IMR-90 (cell line): ENCODE results near the gene ADAM12. TPM values are rescaled to one million over a fixed set of nuclear protein-coding genes. Genes with fewer than 3 reads are reported as not detected.

ENCODE experiments used
- ATAC-seq: fragments of 200-7000 bp; cut with Tn5 transposase; 2 replicates; pipeline ENCODE4 v1.9.1; 2020; ENCODE audit warnings: low read depth, mild to moderate bottlenecking, moderate library complexity
- BruUV-seq: library from RNA; stranded (reverse); fragments of 400-500 nt; replicated peaks from 2 replicates; lab custom pipeline; 2021; lab: Mats Ljungman, UMichigan
- CTCF ChIA-PET: fragments of 300-600 bp; formaldehyde crosslinking; extraction: SDS; loops from one replicate; lab custom pipeline; 2021; ENCODE audit warnings: antibody characterized with exemption; lab: Yijun Ruan, JAX
- POLR2A ChIA-PET: fragments of 300-600 bp; sonication (Branson Sonifier 250); formaldehyde crosslinking; loops from one replicate; lab custom pipeline; 2022; ENCODE audit warnings: antibody characterized with exemption; ENCODE audit not compliant: unreplicated experiment; lab: Charles Lee
- DNase-seq: peaks from one replicate; pipeline ENCODE4 v3.0.0; 2013
- H2AFZ ChIP-seq: replicated peaks from 2 replicates; pipeline ENCODE3; 2013; ENCODE audit warnings: low read length, mild to moderate bottlenecking; ENCODE audit not compliant: poor library complexity
- H2AK5ac ChIP-seq: 2 replicates; pipeline ENCODE4 v1.6.1; 2013; ENCODE audit warnings: low read depth, low read length, inconsistent platforms
- H2AK9ac ChIP-seq: replicated peaks from 2 replicates; pipeline ENCODE3; 2013; ENCODE audit warnings: mild to moderate bottlenecking, low read depth, low read length, moderate library complexity; ENCODE audit not compliant: poor library complexity
- H2BK120ac ChIP-seq: 2 replicates; pipeline ENCODE4 v1.6.1; 2013; ENCODE audit warnings: low read depth, low read length, inconsistent platforms
- H2BK15ac ChIP-seq: 3 replicates; pipeline ENCODE4 v1.6.1; 2013; ENCODE audit warnings: low read depth, low read length, inconsistent platforms
- H2BK20ac ChIP-seq: 2 replicates; pipeline ENCODE4 v1.6.1; 2013; ENCODE audit warnings: low read depth, mild to moderate bottlenecking, inconsistent platforms, low read length, moderate library complexity
- H2BK5ac ChIP-seq: 2 replicates; pipeline ENCODE4 v1.6.1; 2013; ENCODE audit warnings: mild to moderate bottlenecking, low read depth, low read length, inconsistent platforms; ENCODE audit not compliant: poor library complexity, severe bottlenecking
- H3K14ac ChIP-seq: replicated peaks from 2 replicates; pipeline ENCODE4 v1.6.1; 2013; ENCODE audit warnings: low read depth, low read length, inconsistent platforms
- H3K18ac ChIP-seq: 2 replicates; pipeline ENCODE4 v1.6.1; 2013; ENCODE audit warnings: low read depth, low read length, control low read depth
- H3K23ac ChIP-seq: 2 replicates; pipeline ENCODE4 v1.6.1; 2013; ENCODE audit warnings: low read depth, low read length, inconsistent platforms
- H3K27ac ChIP-seq: 2 replicates; pipeline ENCODE4 v1.5.1; 2013; ENCODE audit warnings: mild to moderate bottlenecking, control low read depth, low read length; ENCODE audit not compliant: insufficient read depth
- H3K27me3 ChIP-seq: 2 replicates; pipeline ENCODE4 v1.6.1; 2013; ENCODE audit warnings: low read length; ENCODE audit not compliant: control insufficient read depth, insufficient read depth
- H3K36me3 ChIP-seq: 2 replicates; pipeline ENCODE4 v1.6.1; 2013; ENCODE audit warnings: low read length, mixed read lengths; ENCODE audit not compliant: control insufficient read depth, insufficient read depth
- H3K4ac ChIP-seq: 2 replicates; pipeline ENCODE4 v1.6.1; 2013; ENCODE audit warnings: low read depth, low read length, inconsistent platforms
- H3K4me1 ChIP-seq: 2 replicates; pipeline ENCODE4 v1.6.1; 2013; ENCODE audit warnings: low read length, mixed read lengths; ENCODE audit not compliant: control insufficient read depth, insufficient read depth
- H3K4me2 ChIP-seq: 2 replicates; pipeline ENCODE4 v1.6.1; 2013; ENCODE audit warnings: low read depth, mild to moderate bottlenecking, control low read depth, low read length, moderate library complexity
- H3K4me3 ChIP-seq: 2 replicates; pipeline ENCODE4 v1.5.1; 2013; ENCODE audit warnings: low read depth, mild to moderate bottlenecking, control low read depth, low read length, moderate library complexity; ENCODE audit not compliant: insufficient read depth
- H3K56ac ChIP-seq: 2 replicates; pipeline ENCODE4 v1.6.1; 2013; ENCODE audit warnings: low read length, inconsistent platforms; ENCODE audit not compliant: insufficient read depth; ENCODE audit errors: extremely low read depth
- H3K79me1 ChIP-seq, 2 experiments: 2 replicates each; pipeline ENCODE4 v1.6.1; 2013; ENCODE audit warnings: low read length in 2 of 2, inconsistent platforms in 1 of 2, low read depth in 1 of 2
- H3K9ac ChIP-seq: 2 replicates; pipeline ENCODE4 v1.6.1; 2013; ENCODE audit warnings: low read depth, low read length, control low read depth
- H3K9me1 ChIP-seq: 2 replicates; pipeline ENCODE4 v1.6.1; 2013; ENCODE audit warnings: low read length, inconsistent platforms; ENCODE audit not compliant: insufficient read depth
- H3K9me3 ChIP-seq: 2 replicates; pipeline ENCODE4 v1.6.1; 2013; ENCODE audit warnings: low read length; ENCODE audit not compliant: control insufficient read depth, insufficient read depth
- H4K20me1 ChIP-seq: 2 replicates; pipeline ENCODE4 v1.6.1; 2013; ENCODE audit warnings: low read length, inconsistent platforms; ENCODE audit not compliant: insufficient read depth
- H4K5ac ChIP-seq: 2 replicates; pipeline ENCODE4 v1.6.1; 2013; ENCODE audit warnings: mild to moderate bottlenecking, low read depth, low read length, control low read depth
- H4K8ac ChIP-seq, 2 experiments: 2 replicates each; pipeline ENCODE4 v1.6.1; 2013; ENCODE audit warnings: low read depth in 2 of 2, low read length in 2 of 2, control low read depth in 1 of 2, inconsistent platforms in 1 of 2
- H4K91ac ChIP-seq: 2 replicates; pipeline ENCODE4 v1.6.1; 2013; ENCODE audit warnings: low read depth, low read length, inconsistent platforms; ENCODE audit not compliant: insufficient read depth
- BHLHE40 ChIP-seq: fragments of 150-350 bp; IDR thresholded peaks from 2 replicates; pipeline ENCODE4 v1.6.1; 2016; ENCODE audit warnings: mild to moderate bottlenecking, low read depth, low read length
- CEBPB ChIP-seq: IDR thresholded peaks from 2 replicates; pipeline ENCODE4 v1.6.1; 2012; ENCODE audit warnings: low read depth, low read length, improper control_type of control experiment
- CHD1 ChIP-seq: IDR thresholded peaks from 2 replicates; pipeline ENCODE4 v1.6.1; 2012; ENCODE audit warnings: low read depth, low read length, improper control_type of control experiment
- ELK1 ChIP-seq: fragments of 150-350 bp; IDR thresholded peaks from 2 replicates; pipeline ENCODE4 v1.6.1; 2016; ENCODE audit warnings: low read depth, mild to moderate bottlenecking, low read length, moderate library complexity, borderline replicate concordance
- MAZ ChIP-seq: IDR thresholded peaks from 2 replicates; pipeline ENCODE4 v1.6.1; 2012; ENCODE audit warnings: low read depth, mild to moderate bottlenecking, low read length, improper control_type of control experiment, moderate library complexity, borderline replicate concordance
- MXI1 ChIP-seq: IDR thresholded peaks from 2 replicates; pipeline ENCODE4 v1.6.1; 2012; ENCODE audit warnings: low read depth, mild to moderate bottlenecking, low read length, moderate library complexity, borderline replicate concordance
- POLR2A ChIP-seq: IDR thresholded peaks from 2 replicates; pipeline ENCODE4 v1.6.1; 2012; ENCODE audit warnings: mild to moderate bottlenecking, low read depth, low read length
- RAD21 ChIP-seq: IDR thresholded peaks from 2 replicates; pipeline ENCODE4 v1.6.1; 2012; ENCODE audit warnings: low read length, improper control_type of control experiment
- RCOR1 ChIP-seq: IDR thresholded peaks from 2 replicates; pipeline ENCODE4 v1.6.1; 2012; ENCODE audit warnings: mild to moderate bottlenecking, low read length, improper control_type of control experiment; ENCODE audit not compliant: insufficient replicate concordance
- SMC3 ChIP-seq: fragments of 150-350 bp; IDR thresholded peaks from 2 replicates; pipeline ENCODE4 v1.6.1; 2016; ENCODE audit warnings: low read depth, mild to moderate bottlenecking, antibody characterized with exemption, low read length, moderate library complexity
- WGBS, 2 experiments: methylation state at CpG; one replicate each; pipeline versions ENCODE4 v1.1.5 to v1.1.7; 2013; ENCODE audit warnings: missing lambda C conversion rate in 2 of 2; ENCODE audit not compliant: insufficient read length in 1 of 2; ENCODE audit errors: extremely low coverage in 2 of 2; 5-methylcytosine and 5-hydroxymethylcytosine counted together
- dilution Hi-C: fragments of 300-500 bp; cut with HindIII; formaldehyde crosslinking; loops from one replicate; pipeline ENCODE4 v1.14.3; 2018; ENCODE audit warnings: low sequenced_read_pairs; ENCODE audit not compliant: unreplicated experiment
- in situ Hi-C: fragments of 300-500 bp; cut with MboI; formaldehyde crosslinking; loops from 3 replicates; pipeline ENCODE4 v1.14.3; 2019; ENCODE audit warnings: low sequenced_read_pairs, inconsistent platforms, mixed read lengths
- intact Hi-C: fragments of 100-400 bp; cut with micrococcal nuclease; formaldehyde crosslinking; loops from 2 replicates; pipeline ENCODE4 v1.10.0; 2022
- polyA plus RNA-seq, 3 experiments: library from polyadenylated mRNA; depleted of rRNA; stranded (reverse); fragments of >200 nt; gene quantifications; 2 replicates each; pipeline ENCODE4 v1.2.3, GENCODE V29; 2012; ENCODE audit warnings: low replicate concordance in 1 of 3
- total RNA-seq: library from RNA; depleted of rRNA; stranded (reverse); fragments of >200 nt; gene quantifications from 2 replicates; pipeline ENCODE4 v1.2.3, GENCODE V29; 2012

The ADAM12 gene
- total and polyA plus RNA-seq, 2 of the 4 experiments (the other 2 are of a cell fraction), result 9.6 to 10.2 TPM

GRCh38 chr10:126210051-126210651, 178.1 kb downstream of the ADAM12 start:
- no peaks in the 10 kb centered on the region for H3K79me1 ChIP-seq
- H3K9me1 ChIP-seq, result no peaks in the 10 kb centered on the region
- H3K14ac ChIP-seq, result no peak overlapping the region; the same call in 1 of the 2 replicates
- H2AK5ac ChIP-seq, result no peak overlapping the region
- peak overlapping the region; percentile 13; the same call in 1 of the 2 replicates for H3K4ac ChIP-seq
- H3K56ac ChIP-seq, result no peak overlapping the region
- peaks cover 3% of the 10 kb centered on the region; the same call in 1 of the 2 replicates for H3K9me3 ChIP-seq
- no peak overlapping the region for H4K8ac ChIP-seq
- no peaks in the 10 kb centered on the region for H3K36me3 ChIP-seq
- ChIA-PET CTCF (no interaction called here), POLR2A (no interaction called here)
- H4K20me1 ChIP-seq, result no peaks in the 10 kb centered on the region
- H3K4me2 ChIP-seq, result no peak overlapping the region
- H2AFZ ChIP-seq, result peak overlapping the region; percentile 34
- H3K4me3 ChIP-seq, result no peak overlapping the region
- no peak overlapping the region for H2BK15ac ChIP-seq
- WGBS, 2 experiments, result 88% methylated on average over 3 of the region's 10 CpGs; no CpG with 5 or more reads in 1 of the 2 experiments
- no peak overlapping the region for H4K91ac ChIP-seq
- no peak overlapping the region for H2BK120ac ChIP-seq
- in situ Hi-C loops (no loop called here), dilution Hi-C loops (no loop called here), intact Hi-C loops (no loop called here)
- H2BK20ac ChIP-seq, result no peak overlapping the region
- no peak overlapping the region for H3K18ac ChIP-seq
- no peak overlapping the region for H3K9ac ChIP-seq
- H3K27ac ChIP-seq, result no peak overlapping the region
- ATAC-seq (no peak), DNase-seq (no peak)
- no peaks in the 10 kb centered on the region for H3K27me3 ChIP-seq
- H3K23ac ChIP-seq, result no peak overlapping the region
- BruUV-seq, result no TSS peak
- H2BK5ac ChIP-seq, result no peak overlapping the region
- H3K4me1 ChIP-seq, result no peaks in the 10 kb centered on the region; the same call in 1 of the 2 replicates
- no peak overlapping the region for H2AK9ac ChIP-seq
- no peak overlapping the region for H4K5ac ChIP-seq
- TF ChIP-seq ELK1 (no peak), RAD21 (no peak), POLR2A (no peak), BHLHE40 (no peak), CHD1 (no peak), MXI1 (no peak), RCOR1 (no peak), SMC3 (no peak), CEBPB (no peak), MAZ (no peak)
